Psoas muscle (tissue), 8 donors: ENCODE data around the gene DCP2. TPM values are rescaled to one million over a fixed set of nuclear protein-coding genes. Genes with fewer than 3 reads are reported as not detected.
"Not testable (repeated sequence)": the region's sequence is repeated elsewhere in the genome, so short reads cannot be mapped to it uniquely, and the experiment has no call there.

Experiments
- ATAC-seq, 4 donors: fragments of 200-7000 bp; cut with Tn5 transposase; one replicate each; pipeline ENCODE4 v1.9.1; 2020; ENCODE audit warnings: moderate library complexity in 3 of 4, mild to moderate bottlenecking in 2 of 4
- DNase-seq, 2 donors: peaks; one replicate each; pipeline ENCODE4 v3.0.0-alpha.2; 2020
- H3K27ac ChIP-seq: fragments of 200-600 bp; one replicate; pipeline ENCODE4 v1.8.0; 2022
- H3K27me3 ChIP-seq, 3 donors: fragments of 200-600 bp in 1 of 3; one replicate each; pipeline versions ENCODE4 v1.6.1 to v1.8.0; 2013 to 2022; ENCODE audit warnings: low read length in 2 of 3, mild to moderate bottlenecking in 2 of 3, moderate library complexity in 1 of 3; ENCODE audit not compliant: insufficient read depth in 3 of 3
- H3K36me3 ChIP-seq, 2 donors: fragments of 200-600 bp in 1 of 2; one replicate each; pipeline versions ENCODE4 v1.6.1 to v1.8.0; 2013 to 2022; ENCODE audit warnings: low read depth in 1 of 2, mild to moderate bottlenecking in 1 of 2, moderate library complexity in 1 of 2; ENCODE audit not compliant: insufficient read depth in 1 of 2
- H3K4me1 ChIP-seq: fragments of 200-600 bp; one replicate; pipeline ENCODE4 v1.8.0; 2022
- H3K4me3 ChIP-seq: fragments of 200-600 bp; one replicate; pipeline ENCODE4 v1.8.0; 2022; ENCODE audit warnings: mild to moderate bottlenecking
- H3K9me3 ChIP-seq: fragments of 200-600 bp; one replicate; pipeline ENCODE4 v1.8.0; 2022
- CTCF ChIP-seq: fragments of 200-600 bp; IDR thresholded peaks from one replicate; pipeline ENCODE4 v1.8.0; 2022; ENCODE audit warnings: antibody characterized with exemption
- WGBS, 3 donors: extraction: QIAGEN DNeasy Blood & Tissue Kit; methylation state at CpG; one replicate each; pipeline versions ENCODE4 v1.1.6 to v1.1.7; 2013; 5-methylcytosine and 5-hydroxymethylcytosine counted together
- intact Hi-C, 2 donors: fragments of 100-400 bp; cut with DNase I; formaldehyde crosslinking; loops; one replicate each; pipeline versions ENCODE4 v1.11.0 to v1.14.2; 2022
- polyA plus RNA-seq, 3 donors: library from polyadenylated mRNA; stranded (reverse); fragments of 200-250 nt; gene quantifications; one replicate each; pipeline ENCODE4 v1.2.3, GENCODE V29; 2013
- total RNA-seq, 4 donors: library from RNA; stranded (reverse); fragmentation: NEBNext Ultra II Directional in 2 of 4; extraction: Animal tissue kit (Norgen Biotek cat#: 25700) in 2 of 4; gene quantifications; one replicate each; pipeline versions ENCODE4 v1.2.1 to v1.2.4, GENCODE V29; 2021 to 2023
- donor health status: healthy with polysubstance abuse.
- donor health status: DM: no; HTN: no; CAD: no; lungs with moderate emphysema.
- donor health status: Bipolar disorder and iron deficiency.
- donor health status: healthy.
- donor health status: DM: yes; HTN: yes; CAD: no.
- donor health status: DM: no; HTN: no; CAD: no.
- donor health status: DM: no; HTN: no; CAD: no.
- donor health status: DM: yes; HTN: yes; CAD: no.

The DCP2 gene
- total and polyA plus RNA-seq, 7 donors: 4.0 to 41.7 (median 20.2) TPM

GRCh38 chr5:112957036-112957808 lies 19.4 kb upstream of the DCP2 start:
- WGBS, 3 donors: 42 to 62% (median 45%) methylated on average over 2 of the region's 2 CpGs
- DNase-seq (no peak), ATAC-seq (no peak)
- no peak overlapping the region for H3K27ac ChIP-seq
- H3K4me1 ChIP-seq: peaks cover 30% of the 10 kb centered on the region
- no peaks in the 10 kb centered on the region for H3K36me3 ChIP-seq
- TF ChIP-seq CTCF: no peak
- intact Hi-C loops: loop anchor here in 1 of 2 donors (5.0 kb wide), 1 partner anchor 35 kb away; the partner anchor contains the start of gene REEP5
- H3K4me3 ChIP-seq: no peak overlapping the region
- H3K9me3 ChIP-seq: no peaks in the 10 kb centered on the region
- H3K27me3 ChIP-seq: no peaks in the 10 kb centered on the region

DNA sequence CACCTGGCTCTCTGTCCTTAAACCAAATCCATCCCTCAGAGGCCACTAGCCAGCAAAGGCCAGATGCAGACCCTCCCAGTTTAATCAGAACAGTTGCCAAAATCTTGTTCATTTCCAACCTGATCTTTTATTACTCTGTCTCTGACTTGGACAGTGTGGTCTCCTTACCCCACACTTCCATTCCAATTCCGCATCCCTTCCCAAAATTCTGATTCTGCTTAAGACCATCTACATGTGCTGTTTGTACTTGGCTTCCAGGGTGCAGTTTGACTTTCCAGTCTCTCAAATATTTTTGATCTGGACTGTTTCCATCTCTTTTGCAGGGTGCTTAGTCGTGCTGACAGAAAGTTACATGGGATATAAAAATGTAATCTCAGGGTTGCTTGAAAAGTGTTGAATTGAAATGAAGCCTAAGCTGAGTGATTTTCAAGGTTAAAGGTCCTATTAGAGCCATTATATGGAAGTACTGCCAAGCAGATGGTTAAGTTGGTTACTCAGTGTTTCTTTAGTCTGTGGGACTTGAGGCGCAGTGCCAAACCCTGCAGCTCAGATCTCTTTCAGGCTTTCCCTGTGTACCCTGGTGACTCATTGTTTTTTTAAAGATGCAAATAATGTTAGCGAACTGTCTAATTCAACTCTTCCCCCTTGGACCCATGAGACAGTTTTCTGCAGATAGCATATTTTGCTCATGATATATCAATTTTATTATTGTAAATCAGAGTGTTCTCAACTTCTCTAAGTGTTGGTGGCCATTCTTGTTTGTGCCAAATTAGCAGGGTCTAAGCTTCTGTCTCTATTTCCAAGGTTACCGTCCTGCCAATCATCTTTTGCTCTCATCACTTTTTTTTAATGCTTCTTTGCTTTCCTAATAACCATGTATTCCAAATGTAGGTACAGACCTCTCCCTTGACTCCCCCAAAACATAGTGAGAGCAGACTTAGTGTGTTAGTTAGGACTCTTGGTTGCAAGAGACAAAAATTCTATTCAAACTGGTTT lies 18.2 kb upstream of the DCP2 start:
- WGBS, 3 donors: 20 to 33% (median 24%) methylated on average over 5 of the region's 5 CpGs
- H3K4me1 ChIP-seq: peaks cover 31% of the 10 kb centered on the region
- ATAC-seq (peak; percentile 92 to 94 (median 93)), DNase-seq (peak; percentile 76 to 90)
- no peak for TF ChIP-seq CTCF
- H3K4me3 ChIP-seq: peak overlapping the region; percentile 19
- H3K36me3 ChIP-seq: no peaks in the 10 kb centered on the region
- H3K27ac ChIP-seq: peak overlapping the region; percentile 62
- intact Hi-C loops: loop anchor here in 1 of 2 donors (5.0 kb wide), 1 partner anchor 36 kb away; the partner anchor contains the start of gene REEP5
- no peaks in the 10 kb centered on the region for H3K9me3 ChIP-seq
- H3K27me3 ChIP-seq: no peaks in the 10 kb centered on the region

- H3K27me3 ChIP-seq, H3K36me3 ChIP-seq, H3K9me3 ChIP-seq, H3K4me3 ChIP-seq: not testable (repeated sequence)
- 64 to 80% (median 71%) methylated on average over 8 of the region's 8 CpGs for WGBS, 3 donors
- intact Hi-C loops: loop anchor here in 1 of 2 donors (5.0 kb wide), 1 partner anchor 38 kb away; the partner anchor contains the start of gene REEP5
- H3K27ac ChIP-seq: peak overlapping the region; percentile 62
- peak; percentile 50 to 70 (median 58) for ATAC-seq
- peak in 1 of 2 donors; percentile 18 for DNase-seq
- peaks cover 35% of the 10 kb centered on the region for H3K4me1 ChIP-seq
Observed at GRCh38 chr5:112959872-112960271, 16.7 kb upstream of the DCP2 start.

DNA sequence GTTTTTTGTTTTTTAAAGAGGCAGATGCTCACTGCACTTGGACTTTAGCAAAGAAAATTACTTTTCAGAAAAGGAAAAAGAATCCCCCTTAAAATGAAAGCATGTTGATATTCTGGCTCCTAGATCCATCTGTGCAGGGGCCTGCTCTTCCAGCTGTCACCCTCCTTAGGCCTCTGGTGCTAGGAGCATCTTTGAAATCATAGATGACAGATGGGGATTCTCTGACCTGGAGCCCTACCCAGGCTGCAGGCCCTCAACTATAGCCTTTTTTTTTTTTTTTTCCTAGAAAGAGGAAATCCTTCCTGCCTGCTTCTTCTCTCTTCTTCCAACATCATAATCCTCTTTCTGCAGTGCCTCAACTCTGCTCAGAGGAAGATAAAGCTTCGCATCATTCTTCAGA lies 16.3 kb upstream of the DCP2 start:
- no peak for TF ChIP-seq CTCF
- ATAC-seq (no peak), DNase-seq (no peak)
- no peaks in the 10 kb centered on the region for H3K27me3 ChIP-seq
- 92 to 98% (median 96%) methylated on average over 1 of the region's 1 CpG for WGBS, 3 donors
- peak overlapping the region; percentile 62 for H3K27ac ChIP-seq
- no peak overlapping the region for H3K4me3 ChIP-seq
- H3K36me3 ChIP-seq: no peaks in the 10 kb centered on the region
- peaks cover 35% of the 10 kb centered on the region for H3K4me1 ChIP-seq
- intact Hi-C loops: no loop called here
- no peaks in the 10 kb centered on the region for H3K9me3 ChIP-seq
